Measurements from ENCODE around the gene SURF4.

Gene SURF4

DNA sequence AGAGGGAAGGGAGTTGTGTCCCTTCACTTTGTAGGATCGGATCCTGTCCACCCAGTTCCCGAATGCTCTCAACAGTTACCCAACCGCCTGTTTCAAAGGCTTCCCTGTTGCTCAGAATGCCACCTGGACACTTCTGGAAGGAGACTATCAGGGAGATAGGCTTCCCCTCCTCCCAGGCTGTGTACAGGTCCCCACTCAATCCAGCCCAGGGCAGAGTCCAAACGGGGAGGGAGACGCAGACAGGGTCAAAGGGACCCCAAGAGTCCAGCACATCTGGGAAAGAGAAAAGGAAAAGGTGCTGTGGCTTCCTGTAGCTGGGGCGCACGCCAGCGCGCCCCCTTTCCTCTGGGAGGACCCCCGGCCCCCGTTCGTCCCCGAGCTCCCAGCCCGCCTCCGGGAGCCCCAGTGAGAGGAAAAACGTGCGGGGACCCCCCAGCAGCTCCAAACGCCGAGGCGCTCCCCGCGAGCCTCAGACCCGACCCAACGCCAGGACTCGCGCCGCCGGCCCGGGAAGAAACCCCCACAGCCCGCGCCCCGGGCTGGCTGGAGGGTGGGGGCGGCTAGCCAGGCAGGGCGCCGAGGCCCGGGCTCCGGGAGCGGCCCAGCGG, 640 bp downstream of the SURF4 start:
- no peaks in the 10 kb centered on the region for H3K9me3 ChIP-seq
- peaks cover 7% of the 10 kb centered on the region for H3K36me3 ChIP-seq
- peaks cover 41 to 46% of the 10 kb centered on the region in 2 experiments for H3K4me1 ChIP-seq (ENCODE audit: control insufficient read depth in 1 of 2, insufficient read depth in 1 of 2, low read depth in 1 of 2, low read length in 1 of 2)
- no peaks in the 10 kb centered on the region for H3K27me3 ChIP-seq
- TF ChIP-seq, protein P1, sequence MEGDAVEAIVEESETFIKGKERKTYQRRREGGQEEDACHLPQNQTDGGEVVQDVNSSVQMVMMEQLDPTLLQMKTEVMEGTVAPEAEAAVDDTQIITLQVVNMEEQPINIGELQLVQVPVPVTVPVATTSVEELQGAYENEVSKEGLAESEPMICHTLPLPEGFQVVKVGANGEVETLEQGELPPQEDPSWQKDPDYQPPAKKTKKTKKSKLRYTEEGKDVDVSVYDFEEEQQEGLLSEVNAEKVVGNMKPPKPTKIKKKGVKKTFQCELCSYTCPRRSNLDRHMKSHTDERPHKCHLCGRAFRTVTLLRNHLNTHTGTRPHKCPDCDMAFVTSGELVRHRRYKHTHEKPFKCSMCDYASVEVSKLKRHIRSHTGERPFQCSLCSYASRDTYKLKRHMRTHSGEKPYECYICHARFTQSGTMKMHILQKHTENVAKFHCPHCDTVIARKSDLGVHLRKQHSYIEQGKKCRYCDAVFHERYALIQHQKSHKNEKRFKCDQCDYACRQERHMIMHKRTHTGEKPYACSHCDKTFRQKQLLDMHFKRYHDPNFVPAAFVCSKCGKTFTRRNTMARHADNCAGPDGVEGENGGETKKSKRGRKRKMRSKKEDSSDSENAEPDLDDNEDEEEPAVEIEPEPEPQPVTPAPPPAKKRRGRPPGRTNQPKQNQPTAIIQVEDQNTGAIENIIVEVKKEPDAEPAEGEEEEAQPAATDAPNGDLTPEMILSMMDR (IDR thresholded peaks at IDR 0.05): no peak
- peak overlapping the region; percentile 95 for H3K27ac ChIP-seq
- peak overlapping the region; percentile 75 to 89 for H3K4me3 ChIP-seq (ENCODE audit: low read depth in 1 of 2, low read length in 1 of 2)

- Histone ChIP-seq H3K27ac (peak overlapping the region; percentile 95), H3K9me3 (no peaks in the 10 kb centered on the region), H3K36me3 (peaks cover 7% of the 10 kb centered on the region), H3K4me1 (ENCODE audit: control insufficient read depth in 1 of 2, insufficient read depth in 1 of 2, low read depth in 1 of 2, low read length in 1 of 2) (peaks cover 42 to 46% of the 10 kb centered on the region in 2 experiments), H3K27me3 (no peaks in the 10 kb centered on the region), H3K4me3 (ENCODE audit: low read depth in 1 of 2, low read length in 1 of 2) (peak overlapping the region; percentile 75 to 89)
- TF ChIP-seq, protein P1 (IDR thresholded peaks at IDR 0.05): no peak
Observed at GRCh38 chr9:133374612-133375115, 1.2 kb downstream of the SURF4 start.

GRCh38 chr9:133372144-133372543, 3.7 kb downstream of the SURF4 start:
- Histone ChIP-seq H3K4me3 (ENCODE audit: low read depth in 1 of 2, low read length in 1 of 2) (no peak overlapping the region), H3K9me3 (no peaks in the 10 kb centered on the region), H3K36me3 (peaks cover 17% of the 10 kb centered on the region), H3K27ac (no peak overlapping the region), H3K27me3 (no peaks in the 10 kb centered on the region), H3K4me1 (ENCODE audit: control insufficient read depth in 1 of 2, insufficient read depth in 1 of 2, low read depth in 1 of 2, low read length in 1 of 2) (peaks cover 34 to 37% of the 10 kb centered on the region in 2 experiments)
- TF ChIP-seq, protein P1 (IDR thresholded peaks at IDR 0.05): no peak

GRCh38 chr9:133371261-133371711, 4.6 kb downstream of the SURF4 start:
- no peaks in the 10 kb centered on the region for H3K9me3 ChIP-seq
- H3K4me3 ChIP-seq (ENCODE audit: low read depth in 1 of 2, low read length in 1 of 2): no peak overlapping the region
- TF ChIP-seq, protein P1 (IDR thresholded peaks at IDR 0.05): no peak
- H3K36me3 ChIP-seq: peaks cover 25% of the 10 kb centered on the region
- H3K27me3 ChIP-seq: no peaks in the 10 kb centered on the region
- peak overlapping the region; percentile 6 for H3K27ac ChIP-seq
- H3K4me1 ChIP-seq (ENCODE audit: control insufficient read depth in 1 of 2, insufficient read depth in 1 of 2, low read depth in 1 of 2, low read length in 1 of 2): peaks cover 28 to 32% of the 10 kb centered on the region in 2 experiments

GRCh38 chr9:133370685-133371084, 5.2 kb downstream of the SURF4 start:
- H3K4me3 ChIP-seq (ENCODE audit: low read depth in 1 of 2, low read length in 1 of 2): no peak overlapping the region
- H3K27ac ChIP-seq: peak overlapping the region; percentile 6
- peaks cover 26 to 32% of the 10 kb centered on the region in 2 experiments for H3K4me1 ChIP-seq (ENCODE audit: control insufficient read depth in 1 of 2, insufficient read depth in 1 of 2, low read depth in 1 of 2, low read length in 1 of 2)
- peaks cover 31% of the 10 kb centered on the region for H3K36me3 ChIP-seq
- no peaks in the 10 kb centered on the region for H3K27me3 ChIP-seq
- H3K9me3 ChIP-seq: no peaks in the 10 kb centered on the region
- TF ChIP-seq, protein P1 (IDR thresholded peaks at IDR 0.05): no peak

All from neutrophil (primary cell).